HG03565 (cell line): ENCODE measurements around the gene CFAP90.

Experiments
- ATAC-seq: cut with Tn5 transposase; IDR thresholded peaks from one replicate; pipeline ENCODE4 v1.9.1; 2021; ENCODE audit warnings: mild to moderate bottlenecking, moderate library complexity; ENCODE audit not compliant: unreplicated experiment

Gene CFAP90

GRCh38 chr5:7784683-7785380, 66.1 kb downstream of the CFAP90 start:
- no peak for ATAC-seq

- no peak for ATAC-seq
Observed at GRCh38 chr5:7781899-7782298, 69.0 kb downstream of the CFAP90 start.
